Cardiac fibroblast (primary cell): Measurements from ENCODE around the gene SIDT1.

Experiments used
- DNase-seq, 2 donors: peaks; one replicate each; pipeline versions ENCODE4 v3.0.0 to v3.0.0-alpha.2; 2010; ENCODE audit warnings: low read depth in 2 of 2
- H3K4me3 ChIP-seq, 2 donors: replicated peaks in 1 of 2; 1 replicate in 1 of 2; 2 replicates in 1 of 2; pipeline ENCODE4 v1.5.1; 2011; ENCODE audit warnings: low read depth in 2 of 2, low read length in 2 of 2, mild to moderate bottlenecking in 2 of 2, moderate library complexity in 1 of 2
- TF ChIP-seq, protein P1 (sequence below): IDR thresholded peaks from one replicate; pipeline ENCODE4 v1.5.1; 2011; ENCODE audit warnings: low read depth, mild to moderate bottlenecking, low read length, inconsistent platforms

Gene SIDT1

DNA sequence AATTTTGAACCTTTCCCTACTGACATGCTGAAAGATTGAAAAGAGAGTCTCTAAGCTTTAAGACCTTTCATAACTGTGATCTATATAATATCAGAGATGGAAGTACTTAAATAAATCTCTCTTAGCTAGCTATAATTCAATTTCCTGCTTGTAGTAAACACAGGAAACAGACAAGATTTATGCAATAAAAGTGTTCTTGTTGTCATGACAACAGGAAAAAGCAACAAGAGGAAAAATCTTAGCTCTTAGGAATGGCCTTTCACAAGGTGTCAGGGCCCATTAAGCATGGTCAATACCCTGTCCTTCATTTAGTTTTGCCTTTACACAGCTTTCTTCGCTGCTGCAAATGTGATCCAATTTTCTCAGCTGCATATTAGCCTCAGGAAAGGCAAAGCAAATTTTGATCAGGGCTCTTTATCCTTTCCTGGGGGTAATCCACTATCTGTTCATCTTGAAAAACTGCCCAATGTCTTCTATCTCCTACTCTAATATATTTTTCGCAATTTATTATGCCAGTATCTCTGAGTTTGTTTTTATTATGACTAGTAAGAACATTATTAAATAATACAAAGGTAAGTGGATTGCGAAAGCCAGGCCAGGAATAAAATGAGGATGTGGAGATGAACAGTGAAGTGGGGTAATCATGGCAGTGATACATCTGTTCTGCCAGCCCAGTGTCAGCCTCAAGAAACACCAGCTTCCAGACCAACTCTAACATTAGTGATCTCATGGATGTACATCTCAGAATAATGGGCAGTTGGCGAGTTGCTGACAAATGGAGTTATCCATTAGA lies 28.7 kb downstream of the SIDT1 start:
- TF ChIP-seq, protein P1, sequence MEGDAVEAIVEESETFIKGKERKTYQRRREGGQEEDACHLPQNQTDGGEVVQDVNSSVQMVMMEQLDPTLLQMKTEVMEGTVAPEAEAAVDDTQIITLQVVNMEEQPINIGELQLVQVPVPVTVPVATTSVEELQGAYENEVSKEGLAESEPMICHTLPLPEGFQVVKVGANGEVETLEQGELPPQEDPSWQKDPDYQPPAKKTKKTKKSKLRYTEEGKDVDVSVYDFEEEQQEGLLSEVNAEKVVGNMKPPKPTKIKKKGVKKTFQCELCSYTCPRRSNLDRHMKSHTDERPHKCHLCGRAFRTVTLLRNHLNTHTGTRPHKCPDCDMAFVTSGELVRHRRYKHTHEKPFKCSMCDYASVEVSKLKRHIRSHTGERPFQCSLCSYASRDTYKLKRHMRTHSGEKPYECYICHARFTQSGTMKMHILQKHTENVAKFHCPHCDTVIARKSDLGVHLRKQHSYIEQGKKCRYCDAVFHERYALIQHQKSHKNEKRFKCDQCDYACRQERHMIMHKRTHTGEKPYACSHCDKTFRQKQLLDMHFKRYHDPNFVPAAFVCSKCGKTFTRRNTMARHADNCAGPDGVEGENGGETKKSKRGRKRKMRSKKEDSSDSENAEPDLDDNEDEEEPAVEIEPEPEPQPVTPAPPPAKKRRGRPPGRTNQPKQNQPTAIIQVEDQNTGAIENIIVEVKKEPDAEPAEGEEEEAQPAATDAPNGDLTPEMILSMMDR = no peak
- H3K4me3 ChIP-seq = no peak overlapping the region
- peak; percentile 66 for DNase-seq

DNA sequence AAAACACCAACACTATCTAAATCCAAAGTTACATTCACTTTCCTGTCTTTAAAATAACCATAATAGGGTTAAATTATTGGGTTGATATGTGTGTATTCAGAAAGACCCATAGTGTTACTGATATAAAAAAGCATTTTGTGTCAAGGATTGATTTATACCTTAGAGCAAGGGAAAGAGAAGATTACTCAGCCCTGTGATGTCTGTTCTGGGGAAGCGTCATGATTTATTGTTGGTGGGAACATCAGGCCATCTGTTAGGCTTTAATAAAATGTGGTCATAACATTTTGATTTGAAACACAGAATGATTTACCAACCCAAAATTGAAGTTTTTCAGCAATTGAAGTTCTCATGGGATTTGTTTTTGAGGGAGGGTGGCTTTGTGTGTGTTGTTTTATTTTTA lies 33.2 kb downstream of the SIDT1 start:
- TF ChIP-seq, protein P1 = no peak
- H3K4me3 ChIP-seq = no peak overlapping the region
- no peak for DNase-seq

DNA sequence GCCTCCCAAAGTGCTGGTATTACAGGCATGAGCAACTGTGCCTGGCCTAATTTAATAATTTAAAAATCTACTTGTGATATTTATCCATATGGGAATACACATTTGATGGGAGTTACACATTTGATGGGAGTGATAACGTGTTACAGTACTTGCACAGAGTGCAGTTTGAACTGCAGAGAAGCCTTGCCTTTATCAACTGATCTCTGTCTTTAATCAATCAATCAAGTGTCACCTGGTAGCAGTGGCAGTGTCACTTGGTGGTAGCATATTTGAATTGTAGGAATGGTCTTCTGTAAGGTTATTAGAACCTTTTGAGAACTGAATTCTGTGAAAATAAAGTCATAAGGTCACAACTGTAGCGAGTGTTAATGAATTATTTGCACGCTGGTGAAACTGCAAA lies 37.8 kb downstream of the SIDT1 start:
- no peak overlapping the region for H3K4me3 ChIP-seq
- DNase-seq = no peak
- TF ChIP-seq, protein P1 = no peak

DNA sequence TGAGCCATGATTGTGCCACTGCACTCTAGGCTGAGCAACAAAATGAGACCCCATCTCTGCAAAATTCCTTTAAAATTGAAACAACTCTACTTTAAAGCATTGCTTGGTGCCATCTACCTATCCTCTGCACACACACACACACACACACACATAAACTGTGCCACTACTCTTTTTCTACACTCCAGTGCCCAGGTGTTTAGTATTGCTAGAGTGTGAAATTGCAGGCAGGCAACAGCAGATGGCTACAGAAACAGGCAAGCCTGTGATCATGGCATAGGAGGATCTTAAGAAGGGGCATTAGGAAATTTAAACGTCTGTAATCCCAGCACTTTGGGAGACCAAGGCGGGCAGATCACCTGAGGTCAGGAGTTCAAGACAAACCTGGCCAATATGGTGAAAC lies 39.0 kb downstream of the SIDT1 start:
- no peak overlapping the region for H3K4me3 ChIP-seq
- TF ChIP-seq, protein P1 = no peak
- no peak for DNase-seq

DNA sequence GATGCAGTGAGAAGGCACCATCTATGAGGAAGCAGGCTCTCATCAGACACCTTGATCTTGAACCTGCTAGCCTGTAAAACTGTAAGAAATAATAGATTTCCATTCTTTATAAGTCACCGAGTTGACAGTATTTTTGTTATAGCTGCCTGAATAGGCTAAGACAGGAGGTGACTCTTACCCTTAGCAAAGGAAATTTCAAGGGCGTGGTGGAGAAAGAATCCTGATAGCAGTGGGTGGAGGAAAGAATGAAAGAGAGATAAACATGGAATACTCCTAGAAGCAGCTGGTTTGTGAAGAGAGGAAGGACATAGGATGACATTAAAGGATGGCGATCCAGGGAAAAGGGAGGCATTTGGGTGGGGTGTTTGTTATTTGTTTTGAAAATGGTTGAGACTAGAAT lies 41.4 kb downstream of the SIDT1 start:
- H3K4me3 ChIP-seq = no peak overlapping the region
- DNase-seq = no peak
- TF ChIP-seq, protein P1 = no peak

DNA sequence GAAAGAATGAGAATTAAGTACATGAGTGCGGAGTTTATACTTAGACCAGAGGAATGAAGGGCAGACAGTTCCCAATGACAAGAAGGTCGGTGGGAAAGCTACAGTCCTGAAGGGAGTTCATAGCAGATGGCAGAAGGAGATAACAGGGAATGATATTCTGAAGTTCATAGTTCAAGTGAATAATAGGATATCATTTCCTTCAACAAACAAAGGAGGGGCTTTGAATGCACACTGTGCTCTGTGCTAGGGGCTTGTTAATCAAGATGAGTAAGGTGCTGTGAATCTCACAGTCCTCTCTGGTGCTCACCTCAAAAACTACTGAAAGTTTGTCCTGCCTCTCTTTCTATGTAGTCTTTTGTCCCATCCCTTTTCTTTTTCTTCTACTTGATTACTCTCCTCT lies 41.9 kb downstream of the SIDT1 start:
- TF ChIP-seq, protein P1 = no peak
- DNase-seq = no peak
- no peak overlapping the region for H3K4me3 ChIP-seq

DNA sequence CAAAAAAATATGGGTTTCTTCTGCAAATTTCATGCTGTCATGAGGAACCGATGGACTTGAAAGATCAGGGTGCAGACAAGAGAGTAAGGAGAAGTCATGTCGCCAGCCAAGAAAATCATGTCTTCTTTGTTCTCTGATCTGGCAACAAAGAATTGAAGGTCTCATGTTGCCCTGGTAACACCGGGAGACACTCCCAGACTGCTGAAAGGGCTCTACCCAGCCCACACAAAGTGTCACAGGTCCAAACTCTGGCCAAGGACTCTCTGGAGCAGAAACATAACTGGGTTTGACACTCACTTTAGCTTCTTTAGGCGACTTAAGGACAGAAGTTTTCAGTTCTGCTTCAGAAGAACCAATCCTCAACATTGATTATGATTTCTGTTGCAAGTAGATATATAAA lies 42.9 kb downstream of the SIDT1 start:
- TF ChIP-seq, protein P1 = no peak
- no peak for DNase-seq
- no peak overlapping the region for H3K4me3 ChIP-seq
